Measurements from ENCODE around the gene GEMIN7.
A peak's percentile ranks its signal among the peaks of the same experiment; 100 is the strongest.

GEMIN7 gene

DNA sequence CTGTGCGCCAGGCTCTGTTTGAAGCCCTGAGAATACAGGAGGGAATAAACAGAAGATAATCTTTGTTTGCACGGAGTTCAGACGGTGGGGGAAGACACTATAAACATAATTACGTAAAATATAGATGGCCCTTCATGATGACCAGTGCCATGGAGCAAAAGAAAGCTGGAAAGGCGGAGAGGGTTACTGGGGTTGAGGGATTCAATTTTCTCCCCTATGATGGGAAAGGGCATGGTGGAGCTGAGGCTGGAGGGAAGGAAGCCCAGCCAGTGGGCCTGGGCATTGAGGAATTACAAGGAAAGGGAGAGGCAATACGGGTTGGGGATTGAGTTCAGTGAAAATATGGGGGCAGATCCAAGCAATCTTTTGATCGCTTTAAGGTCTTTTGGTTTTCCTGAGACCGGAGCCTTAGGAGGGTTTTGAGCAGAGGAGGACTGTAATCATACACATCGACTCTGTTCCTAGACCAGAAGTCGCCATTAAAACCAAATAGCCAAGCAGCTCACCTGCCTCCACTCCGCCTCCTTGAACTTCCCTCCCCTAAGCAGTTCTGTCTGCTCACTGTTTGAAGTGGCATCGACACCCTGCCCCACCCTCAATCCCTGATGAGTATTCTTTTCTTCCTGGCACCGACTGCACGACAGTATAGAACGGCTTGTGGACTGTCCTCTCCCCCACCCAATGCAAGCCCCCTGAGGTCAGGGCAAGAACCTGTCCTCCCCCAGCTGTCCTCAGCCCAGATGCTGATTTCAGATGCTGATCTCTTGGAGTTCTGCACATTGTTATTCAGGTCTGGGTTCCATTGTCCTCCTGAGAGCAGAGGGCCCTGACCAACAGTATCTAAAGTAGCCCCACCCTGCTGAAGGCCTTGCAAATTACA lies 2.0 kb upstream of the GEMIN7 start:
- H3K9ac ChIP-seq (ENCODE audit: low read depth, low read length, poor library complexity) = peak overlapping the region; percentile 38
- no peak overlapping the region for H2BK12ac ChIP-seq (ENCODE audit: low read length)
- DNase-seq (ENCODE audit: low spot score) = no peak
- H2BK5ac ChIP-seq (ENCODE audit: low read length) = no peak overlapping the region
- H3K27ac ChIP-seq (replicated peaks; ENCODE audit: low read length) = no peak overlapping the region
- H2AFZ ChIP-seq (ENCODE audit: low read length) = peak overlapping the region; percentile 86
- no peak overlapping the region for H3K4me2 ChIP-seq (ENCODE audit: insufficient read depth, low read length, poor library complexity, severe bottlenecking)
- no peak overlapping the region for H3K18ac ChIP-seq (ENCODE audit: low read length)
- no peak overlapping the region for H3K4ac ChIP-seq (ENCODE audit: low read length)
- H3K9me3 ChIP-seq (replicated peaks in 1 of 2; ENCODE audit: control insufficient read depth in 2 of 2, insufficient read depth in 1 of 2, low read depth in 1 of 2, low read length in 2 of 2) = no peaks in the 10 kb centered on the region
- H3K23ac ChIP-seq (ENCODE audit: low read depth, low read length, poor library complexity) = no peak overlapping the region
- peaks cover 13 to 14% of the 10 kb centered on the region in 2 donors for H3K4me1 ChIP-seq (ENCODE audit: control insufficient read depth in 2 of 2, insufficient read depth in 1 of 2, low read depth in 1 of 2, low read length in 2 of 2)
- H3K36me3 ChIP-seq (replicated peaks in 1 of 2; ENCODE audit: control insufficient read depth in 2 of 2, insufficient read depth in 2 of 2, low read length in 2 of 2) = peaks cover 6 to 12% of the 10 kb centered on the region in 2 donors
- WGBS, 2 donors (ENCODE audit: extremely low coverage in 2 of 2, insufficient read length in 2 of 2, insufficient replicate concordance in 1 of 2) = no CpG with 5 or more reads among the region's 15 CpGs
- peaks cover 5 to 27% (median 20%) of the 10 kb centered on the region in 3 experiments for H3K27me3 ChIP-seq (ENCODE audit: control insufficient read depth in 3 of 3, insufficient read depth in 3 of 3, low read depth in 1 of 3, low read length in 3 of 3)
- H2BK120ac ChIP-seq (ENCODE audit: low read depth, low read length) = no peak overlapping the region
- no peak overlapping the region for H3K14ac ChIP-seq (ENCODE audit: low read length)
- no peak overlapping the region for H2AK5ac ChIP-seq (ENCODE audit: low read depth, low read length)
- H4K91ac ChIP-seq (ENCODE audit: low read depth, low read length, poor library complexity) = no peak overlapping the region
- H3K79me1 ChIP-seq (ENCODE audit: low read depth, low read length) = peaks cover 10% of the 10 kb centered on the region
- H4K8ac ChIP-seq (ENCODE audit: low read depth, low read length) = no peak overlapping the region
- H2BK15ac ChIP-seq (ENCODE audit: low read length) = no peak overlapping the region
- H3K4me3 ChIP-seq (ENCODE audit: low read length in 2 of 2) = no peak overlapping the region

- Histone ChIP-seq H3K27ac (replicated peaks; ENCODE audit: low read length) (no peak overlapping the region), H3K14ac (ENCODE audit: low read length) (no peak overlapping the region)
Observed at GRCh38 chr19:45078390-45079062, 534 bp upstream of the GEMIN7 start.

DNA sequence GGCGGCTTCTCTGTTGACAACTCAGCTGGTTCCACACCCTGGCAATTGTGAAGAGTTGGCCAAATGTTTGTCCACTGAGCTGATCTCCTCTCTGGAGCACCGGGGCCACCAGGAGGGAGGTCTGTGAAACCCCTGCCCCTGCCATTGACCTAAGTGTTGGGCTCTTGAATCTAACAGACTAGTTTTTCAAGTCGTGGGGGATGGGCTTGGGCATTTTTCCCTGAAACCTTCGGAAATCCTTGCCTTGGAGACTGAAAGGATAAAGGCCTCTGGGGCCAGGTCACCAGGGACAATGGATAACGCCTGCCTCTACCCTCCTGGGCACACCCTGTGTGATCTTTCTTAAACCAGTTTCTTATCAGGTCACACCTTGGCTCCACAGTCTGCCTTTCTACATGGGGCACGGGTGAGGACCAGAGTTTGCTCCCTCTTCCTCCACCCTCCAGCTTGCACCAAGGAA lies 881 bp downstream of the GEMIN7 start:
- H2BK120ac ChIP-seq (ENCODE audit: low read depth, low read length) = peak overlapping the region; percentile 81

More at GRCh38 chr19:45078390-45079062, 534 bp upstream of the GEMIN7 start:
- Histone ChIP-seq H3K9ac (ENCODE audit: low read depth, low read length, poor library complexity) (no peak overlapping the region), H3K4ac (ENCODE audit: low read length) (no peak overlapping the region), H3K18ac (ENCODE audit: low read length) (peak overlapping the region; percentile 63), H2AFZ (ENCODE audit: low read length) (peak overlapping the region; percentile 90), H3K36me3 (replicated peaks in 1 of 2; ENCODE audit: control insufficient read depth in 2 of 2, insufficient read depth in 2 of 2, low read length in 2 of 2) (peaks cover 7 to 22% of the 10 kb centered on the region in 2 donors), H2AK5ac (ENCODE audit: low read depth, low read length) (peak overlapping the region; percentile 59), H3K27me3 (ENCODE audit: control insufficient read depth in 3 of 3, insufficient read depth in 3 of 3, low read depth in 1 of 3, low read length in 3 of 3) (peaks cover 5 to 27% (median 20%) of the 10 kb centered on the region in 3 experiments), H3K4me3 (ENCODE audit: low read length in 2 of 2) (peak overlapping the region; percentile 90 to 92), H2BK15ac (ENCODE audit: low read length) (no peak overlapping the region), H2BK5ac (ENCODE audit: low read length) (no peak overlapping the region), H3K4me2 (ENCODE audit: insufficient read depth, low read length, poor library complexity, severe bottlenecking) (peak overlapping the region; percentile 81), H3K79me1 (ENCODE audit: low read depth, low read length) (peaks cover 10% of the 10 kb centered on the region), H4K91ac (ENCODE audit: low read depth, low read length, poor library complexity) (no peak overlapping the region), H3K4me1 (ENCODE audit: control insufficient read depth in 2 of 2, insufficient read depth in 1 of 2, low read depth in 1 of 2, low read length in 2 of 2) (peaks cover 13 to 14% of the 10 kb centered on the region in 2 donors), H3K23ac (ENCODE audit: low read depth, low read length, poor library complexity) (peak overlapping the region; percentile 98), H3K9me3 (replicated peaks in 1 of 2; ENCODE audit: control insufficient read depth in 2 of 2, insufficient read depth in 1 of 2, low read depth in 1 of 2, low read length in 2 of 2) (no peaks in the 10 kb centered on the region), H2BK12ac (ENCODE audit: low read length) (no peak overlapping the region), H2BK120ac (ENCODE audit: low read depth, low read length) (no peak overlapping the region), H4K8ac (ENCODE audit: low read depth, low read length) (no peak overlapping the region)
- DNase-seq (ENCODE audit: low spot score) = no peak
- no CpG with 5 or more reads among the region's 10 CpGs for WGBS, 2 donors (ENCODE audit: extremely low coverage in 2 of 2, insufficient read length in 2 of 2, insufficient replicate concordance in 1 of 2)

DNA sequence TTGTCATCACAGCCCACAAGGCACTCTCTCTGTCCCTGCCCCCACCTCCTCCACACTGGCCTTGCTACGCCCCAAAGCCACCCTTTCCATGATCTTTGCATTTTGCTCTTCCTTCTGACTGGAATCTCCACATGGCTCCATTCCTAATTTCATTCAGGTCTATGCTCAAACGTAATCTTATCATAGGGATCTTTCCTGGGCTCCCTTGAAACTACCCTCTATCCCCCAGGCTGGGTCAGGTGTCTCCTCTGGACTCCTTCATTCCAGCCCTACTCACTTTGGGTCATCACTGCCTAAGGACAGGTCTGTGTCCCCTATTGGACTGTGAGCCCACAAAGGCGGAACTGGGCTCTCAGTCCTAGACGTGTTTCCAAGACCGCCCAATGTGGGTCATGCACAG lies 3.1 kb downstream of the GEMIN7 start:
- no peak overlapping the region for H3K23ac ChIP-seq (ENCODE audit: low read depth, low read length, poor library complexity)
- no peak overlapping the region for H3K4me2 ChIP-seq (ENCODE audit: insufficient read depth, low read length, poor library complexity, severe bottlenecking)
- WGBS, 2 donors (ENCODE audit: extremely low coverage in 2 of 2, insufficient read length in 2 of 2, insufficient replicate concordance in 1 of 2) = no CpG with 5 or more reads among the region's 5 CpGs
- H2AFZ ChIP-seq (ENCODE audit: low read length) = no peak overlapping the region
- H3K18ac ChIP-seq (ENCODE audit: low read length) = no peak overlapping the region
- H3K4ac ChIP-seq (ENCODE audit: low read length) = no peak overlapping the region
- peaks cover 0 to 4% (median 3%) of the 10 kb centered on the region in 3 experiments for H3K27me3 ChIP-seq (ENCODE audit: control insufficient read depth in 3 of 3, insufficient read depth in 3 of 3, low read depth in 1 of 3, low read length in 3 of 3)
- peaks cover 8 to 36% of the 10 kb centered on the region in 2 donors for H3K36me3 ChIP-seq (replicated peaks in 1 of 2; ENCODE audit: control insufficient read depth in 2 of 2, insufficient read depth in 2 of 2, low read length in 2 of 2)
- H2BK15ac ChIP-seq (ENCODE audit: low read length) = no peak overlapping the region
- H3K9me3 ChIP-seq (replicated peaks in 1 of 2; ENCODE audit: control insufficient read depth in 2 of 2, insufficient read depth in 1 of 2, low read depth in 1 of 2, low read length in 2 of 2) = no peaks in the 10 kb centered on the region
- H2BK12ac ChIP-seq (ENCODE audit: low read length) = no peak overlapping the region
- peak overlapping the region; percentile 46 for H2AK5ac ChIP-seq (ENCODE audit: low read depth, low read length)
- H3K27ac ChIP-seq (replicated peaks; ENCODE audit: low read length) = no peak overlapping the region
- no peak overlapping the region for H2BK5ac ChIP-seq (ENCODE audit: low read length)
- peaks cover 12% of the 10 kb centered on the region for H3K79me1 ChIP-seq (ENCODE audit: low read depth, low read length)
- H3K14ac ChIP-seq (ENCODE audit: low read length) = no peak overlapping the region
- peaks cover 3 to 7% of the 10 kb centered on the region in 2 donors for H3K4me1 ChIP-seq (ENCODE audit: control insufficient read depth in 2 of 2, insufficient read depth in 1 of 2, low read depth in 1 of 2, low read length in 2 of 2)
- no peak for DNase-seq (ENCODE audit: low spot score)
- no peak overlapping the region for H4K8ac ChIP-seq (ENCODE audit: low read depth, low read length)
- H3K9ac ChIP-seq (ENCODE audit: low read depth, low read length, poor library complexity) = peak overlapping the region; percentile 81
- no peak overlapping the region for H3K4me3 ChIP-seq (ENCODE audit: low read length in 2 of 2)
- no peak overlapping the region for H2BK120ac ChIP-seq (ENCODE audit: low read depth, low read length)
- no peak overlapping the region for H4K91ac ChIP-seq (ENCODE audit: low read depth, low read length, poor library complexity)

More for the DNA sequence above, 881 bp downstream of the GEMIN7 start:
- H3K4me3 ChIP-seq (ENCODE audit: low read length in 2 of 2) = peak overlapping the region; percentile 90 to 92
- no peak overlapping the region for H4K8ac ChIP-seq (ENCODE audit: low read depth, low read length)
- H3K27ac ChIP-seq (replicated peaks; ENCODE audit: low read length) = peak overlapping the region; percentile 85
- peak overlapping the region; percentile 81 for H3K4me2 ChIP-seq (ENCODE audit: insufficient read depth, low read length, poor library complexity, severe bottlenecking)
- H3K14ac ChIP-seq (ENCODE audit: low read length) = no peak overlapping the region
- no peak overlapping the region for H4K91ac ChIP-seq (ENCODE audit: low read depth, low read length, poor library complexity)
- no peak overlapping the region for H3K23ac ChIP-seq (ENCODE audit: low read depth, low read length, poor library complexity)
- H3K79me1 ChIP-seq (ENCODE audit: low read depth, low read length) = peaks cover 10% of the 10 kb centered on the region
- peak overlapping the region; percentile 90 for H3K9ac ChIP-seq (ENCODE audit: low read depth, low read length, poor library complexity)
- H2AK5ac ChIP-seq (ENCODE audit: low read depth, low read length) = no peak overlapping the region
- no CpG with 5 or more reads among the region's 6 CpGs for WGBS, 2 donors (ENCODE audit: extremely low coverage in 2 of 2, insufficient read length in 2 of 2, insufficient replicate concordance in 1 of 2)
- DNase-seq (ENCODE audit: low spot score) = no peak
- peaks cover 8 to 9% of the 10 kb centered on the region in 2 donors for H3K4me1 ChIP-seq (ENCODE audit: control insufficient read depth in 2 of 2, insufficient read depth in 1 of 2, low read depth in 1 of 2, low read length in 2 of 2)
- peak overlapping the region; percentile 24 for H2BK5ac ChIP-seq (ENCODE audit: low read length)
- no peak overlapping the region for H3K4ac ChIP-seq (ENCODE audit: low read length)
- H3K27me3 ChIP-seq (ENCODE audit: control insufficient read depth in 3 of 3, insufficient read depth in 3 of 3, low read depth in 1 of 3, low read length in 3 of 3) = peaks cover 5 to 25% (median 20%) of the 10 kb centered on the region in 3 experiments
- H2BK12ac ChIP-seq (ENCODE audit: low read length) = no peak overlapping the region
- no peak overlapping the region for H3K18ac ChIP-seq (ENCODE audit: low read length)
- no peaks in the 10 kb centered on the region for H3K9me3 ChIP-seq (replicated peaks in 1 of 2; ENCODE audit: control insufficient read depth in 2 of 2, insufficient read depth in 1 of 2, low read depth in 1 of 2, low read length in 2 of 2)
- H2AFZ ChIP-seq (ENCODE audit: low read length) = peak overlapping the region; percentile 90
- H2BK15ac ChIP-seq (ENCODE audit: low read length) = peak overlapping the region; percentile 58
- H3K36me3 ChIP-seq (replicated peaks in 1 of 2; ENCODE audit: control insufficient read depth in 2 of 2, insufficient read depth in 2 of 2, low read length in 2 of 2) = peaks cover 7 to 22% of the 10 kb centered on the region in 2 donors

Data from neuronal stem cell (in vitro differentiated cells).